H1 (cell line): ENCODE results near the gene CFAP100.

Source experiments
- CBX5 ChIP-seq: fragments of 300-800, 300-1000 bp; sonication (generic); IDR thresholded peaks from 2 replicates; pipeline ENCODE4 v1.7.1; 2016; ENCODE audit warnings: antibody characterized with exemption, low read length, low read depth
- EGR1 ChIP-seq: IDR thresholded peaks from 2 replicates; pipeline ENCODE4 v1.6.1; 2011; ENCODE audit warnings: low read depth, low read length, borderline replicate concordance
- EP300 ChIP-seq, 2 experiments: IDR thresholded peaks; 1 replicate in 1 of 2; 2 replicates in 1 of 2; pipeline ENCODE4 v1.6.1; 2011 to 2012; ENCODE audit warnings: low read depth in 2 of 2, low read length in 2 of 2, mild to moderate bottlenecking in 2 of 2, borderline replicate concordance in 1 of 2, inconsistent platforms in 1 of 2, moderate library complexity in 1 of 2
- EZH2 ChIP-seq: fragments of 200-600 bp; sonication (generic); IDR thresholded peaks from 2 replicates; pipeline ENCODE4 v1.7.1; 2012; ENCODE audit warnings: low read depth, mild to moderate bottlenecking, moderate library complexity, low read length, inconsistent platforms; ENCODE audit not compliant: severe bottlenecking
- GTF2F1 ChIP-seq: IDR thresholded peaks from 2 replicates; pipeline ENCODE4 v1.6.1; 2012; ENCODE audit warnings: low read depth, low read length, improper control_type of control experiment, borderline replicate concordance
- NRF1 ChIP-seq: IDR thresholded peaks from 2 replicates; pipeline ENCODE4 v1.6.1; 2011; ENCODE audit warnings: mild to moderate bottlenecking, low read depth, low read length, improper control_type of control experiment
- POLR2A ChIP-seq, 2 experiments: IDR thresholded peaks; 1 replicate in 1 of 2; 2 replicates in 1 of 2; pipeline ENCODE4 v1.6.1; 2011; ENCODE audit warnings: low read depth in 2 of 2, low read length in 2 of 2, mild to moderate bottlenecking in 2 of 2; ENCODE audit errors: control extremely low read depth in 1 of 2
- POLR2AphosphoS5 ChIP-seq: IDR thresholded peaks from 2 replicates; pipeline ENCODE4 v1.6.1; 2011; ENCODE audit warnings: low read depth, low read length
- RAD21 ChIP-seq, 2 experiments: IDR thresholded peaks in 1 of 2; conservative IDR thresholded peaks in 1 of 2; 2 replicates each; pipeline ENCODE4 v1.6.1; 2011; ENCODE audit warnings: low read depth in 2 of 2, low read length in 2 of 2, improper control_type of control experiment in 1 of 2, inconsistent platforms in 1 of 2, mild to moderate bottlenecking in 1 of 2, moderate library complexity in 1 of 2
- RXRA ChIP-seq: IDR thresholded peaks from 2 replicates; pipeline ENCODE4 v1.6.1; 2011; ENCODE audit warnings: low read depth, mild to moderate bottlenecking, low read length, moderate library complexity; ENCODE audit not compliant: insufficient read depth
- TF ChIP-seq, protein P1 (sequence below), 3 experiments: IDR thresholded peaks; 1 replicate in 2 of 3; 2 replicates in 1 of 3; pipeline versions ENCODE4 v1.5.1 to v1.6.1; 2011; ENCODE audit warnings: low read length in 3 of 3, mild to moderate bottlenecking in 3 of 3, inconsistent platforms in 2 of 3, low read depth in 1 of 3, moderate library complexity in 1 of 3; ENCODE audit not compliant: insufficient read depth in 1 of 3; ENCODE audit errors: control extremely low read depth in 1 of 3
- TF ChIP-seq, protein P2 (sequence below): IDR thresholded peaks from 2 replicates; pipeline ENCODE4 v1.6.1; 2012; ENCODE audit warnings: inconsistent platforms

DNA sequence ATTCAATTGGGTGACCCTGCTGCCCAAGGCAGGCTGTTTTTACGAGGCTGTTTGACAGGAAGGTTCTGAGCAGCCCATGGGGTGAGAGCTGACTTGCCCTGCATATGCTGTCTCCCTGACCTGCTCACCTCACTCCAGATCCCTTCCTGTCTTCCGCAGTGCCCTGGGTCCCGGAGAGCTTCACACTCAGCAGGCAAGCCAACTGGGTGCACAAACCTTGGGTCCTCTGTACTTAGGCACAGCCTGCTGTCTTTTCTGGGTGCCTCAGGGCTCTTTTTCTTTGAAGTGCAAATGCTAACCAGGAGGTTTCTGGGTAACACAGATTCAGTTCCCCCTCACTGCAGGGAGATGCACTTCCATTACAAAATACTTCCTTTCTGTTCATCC lies 48.1 kb downstream of the CFAP100 start:
- no peak for TF ChIP-seq EGR1
- TF ChIP-seq, protein P1, sequence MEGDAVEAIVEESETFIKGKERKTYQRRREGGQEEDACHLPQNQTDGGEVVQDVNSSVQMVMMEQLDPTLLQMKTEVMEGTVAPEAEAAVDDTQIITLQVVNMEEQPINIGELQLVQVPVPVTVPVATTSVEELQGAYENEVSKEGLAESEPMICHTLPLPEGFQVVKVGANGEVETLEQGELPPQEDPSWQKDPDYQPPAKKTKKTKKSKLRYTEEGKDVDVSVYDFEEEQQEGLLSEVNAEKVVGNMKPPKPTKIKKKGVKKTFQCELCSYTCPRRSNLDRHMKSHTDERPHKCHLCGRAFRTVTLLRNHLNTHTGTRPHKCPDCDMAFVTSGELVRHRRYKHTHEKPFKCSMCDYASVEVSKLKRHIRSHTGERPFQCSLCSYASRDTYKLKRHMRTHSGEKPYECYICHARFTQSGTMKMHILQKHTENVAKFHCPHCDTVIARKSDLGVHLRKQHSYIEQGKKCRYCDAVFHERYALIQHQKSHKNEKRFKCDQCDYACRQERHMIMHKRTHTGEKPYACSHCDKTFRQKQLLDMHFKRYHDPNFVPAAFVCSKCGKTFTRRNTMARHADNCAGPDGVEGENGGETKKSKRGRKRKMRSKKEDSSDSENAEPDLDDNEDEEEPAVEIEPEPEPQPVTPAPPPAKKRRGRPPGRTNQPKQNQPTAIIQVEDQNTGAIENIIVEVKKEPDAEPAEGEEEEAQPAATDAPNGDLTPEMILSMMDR (IDR thresholded peaks at IDR 0.05; ENCODE audit: control extremely low read depth in 1 of 3, insufficient read depth in 1 of 3, low read depth in 1 of 3, low read length in 3 of 3), result no peak
- TF ChIP-seq POLR2AphosphoS5, result no peak
- TF ChIP-seq, protein P2, sequence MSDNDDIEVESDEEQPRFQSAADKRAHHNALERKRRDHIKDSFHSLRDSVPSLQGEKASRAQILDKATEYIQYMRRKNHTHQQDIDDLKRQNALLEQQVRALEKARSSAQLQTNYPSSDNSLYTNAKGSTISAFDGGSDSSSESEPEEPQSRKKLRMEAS, result no peak
- no peak for TF ChIP-seq EP300 (IDR thresholded peaks at IDR 0.05; ENCODE audit: borderline replicate concordance in 1 of 2, low read depth in 2 of 2, low read length in 2 of 2)
- no peak for TF ChIP-seq POLR2A (IDR thresholded peaks at IDR 0.05; ENCODE audit: control extremely low read depth in 1 of 2, low read depth in 2 of 2, low read length in 2 of 2)
- TF ChIP-seq GTF2F1, result no peak
- TF ChIP-seq RAD21 (IDR thresholded peaks at IDR 0.05 in 1 of 2, conservative IDR thresholded peaks at IDR 0.05 in 1 of 2; ENCODE audit: low read depth in 2 of 2, low read length in 2 of 2), result no peak
- no peak for TF ChIP-seq NRF1
- no peak for TF ChIP-seq CBX5
- no peak for TF ChIP-seq RXRA
- no peak for TF ChIP-seq EZH2
